ENCODE data around the gene CPNE2.

CPNE2 gene

GRCh38 chr16:57165483-57165882, 73.1 kb downstream of the CPNE2 start:
- DNase-seq (ENCODE audit: low read depth in 1 of 2, low spot score in 1 of 2) = no peak
- in situ Hi-C loops (cut with HindIII; ENCODE audit: low pct_unique_long_range_greater_than_20kb, low sequenced_read_pairs) = no loop called here
- TF ChIP-seq JUND (IDR thresholded peaks at IDR 0.05; ENCODE audit: low read depth) = no peak

GRCh38 chr16:57165938-57166337, 73.6 kb downstream of the CPNE2 start:
- no peak for TF ChIP-seq JUND (IDR thresholded peaks at IDR 0.05; ENCODE audit: low read depth)
- DNase-seq (ENCODE audit: low read depth in 1 of 2, low spot score in 1 of 2) = no peak
- in situ Hi-C loops (cut with HindIII; ENCODE audit: low pct_unique_long_range_greater_than_20kb, low sequenced_read_pairs) = no loop called here

GRCh38 chr16:57166451-57166850, 74.1 kb downstream of the CPNE2 start:
- in situ Hi-C loops (cut with HindIII; ENCODE audit: low pct_unique_long_range_greater_than_20kb, low sequenced_read_pairs) = no loop called here
- no peak for DNase-seq (ENCODE audit: low read depth in 1 of 2, low spot score in 1 of 2)
- TF ChIP-seq JUND (IDR thresholded peaks at IDR 0.05; ENCODE audit: low read depth) = no peak

GRCh38 chr16:57166951-57167350, 74.6 kb downstream of the CPNE2 start:
- TF ChIP-seq JUND (IDR thresholded peaks at IDR 0.05; ENCODE audit: low read depth) = no peak
- in situ Hi-C loops (cut with HindIII; ENCODE audit: low pct_unique_long_range_greater_than_20kb, low sequenced_read_pairs) = no loop called here
- no peak for DNase-seq (ENCODE audit: low read depth in 1 of 2, low spot score in 1 of 2)

DNA sequence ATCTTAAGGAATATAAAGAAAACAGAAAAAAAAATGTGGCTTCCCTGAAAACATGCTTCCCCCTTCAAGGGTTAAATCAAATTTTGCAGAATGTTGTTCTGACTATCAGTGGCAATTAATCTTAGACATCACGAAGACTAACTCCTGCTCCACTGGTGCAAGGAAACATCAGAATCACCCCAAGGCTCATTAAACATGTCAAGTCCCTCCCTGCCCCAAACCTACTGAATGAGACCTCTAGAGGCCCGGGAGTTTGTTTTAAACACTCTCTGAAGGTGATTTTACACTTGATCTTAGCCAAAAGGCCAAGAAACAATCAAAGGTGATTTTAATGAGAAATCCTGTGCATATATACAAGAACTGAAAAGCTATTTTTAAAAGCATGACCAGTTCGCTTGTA, 75.2 kb downstream of the CPNE2 start:
- in situ Hi-C loops (cut with HindIII; ENCODE audit: low pct_unique_long_range_greater_than_20kb, low sequenced_read_pairs) = no loop called here
- no peak for TF ChIP-seq JUND (IDR thresholded peaks at IDR 0.05; ENCODE audit: low read depth)
- DNase-seq (ENCODE audit: low read depth in 1 of 2, low spot score in 1 of 2) = no peak

- in situ Hi-C loops (cut with HindIII; ENCODE audit: low pct_unique_long_range_greater_than_20kb, low sequenced_read_pairs) = no loop called here
- no peak for TF ChIP-seq JUND (IDR thresholded peaks at IDR 0.05; ENCODE audit: low read depth)
- peak; percentile 41 to 64 for DNase-seq (ENCODE audit: low read depth in 1 of 2, low spot score in 1 of 2)
Observed at GRCh38 chr16:57167953-57168352, 75.6 kb downstream of the CPNE2 start.

GRCh38 chr16:57169327-57169726, 76.9 kb downstream of the CPNE2 start:
- in situ Hi-C loops (cut with HindIII; ENCODE audit: low pct_unique_long_range_greater_than_20kb, low sequenced_read_pairs) = no loop called here
- no peak for DNase-seq (ENCODE audit: low read depth in 1 of 2, low spot score in 1 of 2)
- TF ChIP-seq JUND (IDR thresholded peaks at IDR 0.05; ENCODE audit: low read depth) = no peak

GRCh38 chr16:57172721-57173290, 80.4 kb downstream of the CPNE2 start:
- DNase-seq (ENCODE audit: low read depth in 1 of 2, low spot score in 1 of 2) = no peak
- no peak for TF ChIP-seq JUND (IDR thresholded peaks at IDR 0.05; ENCODE audit: low read depth)
- in situ Hi-C loops (cut with HindIII; ENCODE audit: low pct_unique_long_range_greater_than_20kb, low sequenced_read_pairs) = no loop called here

GRCh38 chr16:57175896-57176295, 83.5 kb downstream of the CPNE2 start:
- TF ChIP-seq JUND (IDR thresholded peaks at IDR 0.05; ENCODE audit: low read depth) = no peak
- DNase-seq (ENCODE audit: low read depth in 1 of 2, low spot score in 1 of 2) = no peak
- in situ Hi-C loops (cut with HindIII; ENCODE audit: low pct_unique_long_range_greater_than_20kb, low sequenced_read_pairs) = no loop called here

DNA sequence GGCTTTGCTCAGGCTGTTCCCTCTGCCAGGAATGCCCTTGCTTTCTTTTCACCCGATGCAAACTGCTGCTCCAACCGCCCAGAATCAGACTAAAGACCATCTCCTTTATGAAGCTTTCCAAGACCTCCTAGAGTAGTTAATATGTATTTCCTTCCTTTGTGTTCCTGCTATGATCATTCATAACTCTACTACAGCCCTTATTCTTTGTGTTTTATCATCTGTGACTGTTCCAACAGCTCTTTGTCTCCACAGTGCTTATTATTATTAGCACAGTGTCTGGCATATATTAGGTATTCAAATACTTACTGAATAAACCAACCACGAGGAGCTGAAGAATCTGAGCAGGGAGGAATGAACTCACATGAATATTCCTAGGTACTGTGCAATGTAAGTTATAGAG, 85.8 kb downstream of the CPNE2 start:
- in situ Hi-C loops (cut with HindIII; ENCODE audit: low pct_unique_long_range_greater_than_20kb, low sequenced_read_pairs) = no loop called here
- TF ChIP-seq JUND (IDR thresholded peaks at IDR 0.05; ENCODE audit: low read depth) = no peak
- no peak for DNase-seq (ENCODE audit: low read depth in 1 of 2, low spot score in 1 of 2)

DNA sequence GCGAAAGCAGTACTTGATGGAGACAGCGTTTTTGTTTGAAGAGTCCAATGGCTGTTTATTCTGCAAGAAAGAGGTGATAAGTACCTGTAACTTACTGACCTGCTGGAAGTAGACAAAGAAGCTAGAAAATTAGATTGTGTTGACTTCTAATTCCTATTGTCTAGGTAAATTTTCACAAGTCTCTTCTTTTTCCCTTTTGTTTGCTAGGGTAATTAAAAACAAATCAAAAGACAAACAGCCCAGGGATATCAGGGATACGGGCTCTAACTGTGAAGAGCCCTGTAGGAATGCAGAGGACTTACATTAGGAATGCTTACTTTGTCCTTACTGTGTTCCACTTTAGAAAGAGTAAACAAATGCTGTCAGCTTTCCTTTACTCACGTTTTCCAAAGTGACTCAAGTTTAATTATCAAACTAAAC, 86.4 kb downstream of the CPNE2 start:
- peak in 1 of 2 experiments; percentile 43 for DNase-seq (ENCODE audit: low read depth in 1 of 2, low spot score in 1 of 2)
- in situ Hi-C loops (cut with HindIII; ENCODE audit: low pct_unique_long_range_greater_than_20kb, low sequenced_read_pairs) = no loop called here
- no peak for TF ChIP-seq JUND (IDR thresholded peaks at IDR 0.05; ENCODE audit: low read depth)

DNA sequence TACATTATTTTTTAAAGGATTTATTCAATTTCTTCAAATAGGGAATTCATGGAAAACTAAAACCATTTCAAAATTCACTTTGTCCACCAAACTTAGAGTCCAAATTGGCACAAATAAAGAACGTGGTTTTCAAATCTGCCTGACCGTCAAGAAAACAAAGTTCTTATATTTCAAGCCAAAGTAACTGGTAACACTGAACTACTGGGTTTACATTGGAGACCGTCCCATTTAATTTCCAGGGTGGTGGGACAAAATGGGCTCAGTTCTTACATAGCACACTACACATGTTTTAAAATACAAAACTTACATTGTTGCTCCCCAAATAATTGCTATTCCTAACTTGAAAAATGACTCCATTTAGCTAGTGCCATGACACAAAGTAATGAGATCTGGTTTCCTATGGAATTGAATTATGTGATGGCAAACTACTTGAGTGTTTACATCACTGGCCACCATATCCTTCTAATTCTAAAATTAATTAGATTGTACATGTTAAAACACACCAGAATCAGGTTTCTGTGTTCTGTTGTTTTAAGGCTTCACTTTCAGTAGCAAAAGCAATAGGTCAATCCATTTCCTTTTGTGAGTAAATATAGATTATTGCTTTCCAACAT, 86.9 kb downstream of the CPNE2 start:
- DNase-seq (ENCODE audit: low read depth in 1 of 2, low spot score in 1 of 2) = no peak
- in situ Hi-C loops (cut with HindIII; ENCODE audit: low pct_unique_long_range_greater_than_20kb, low sequenced_read_pairs) = no loop called here
- no peak for TF ChIP-seq JUND (IDR thresholded peaks at IDR 0.05; ENCODE audit: low read depth)

GRCh38 chr16:57184113-57184512, 91.7 kb downstream of the CPNE2 start:
- no peak for TF ChIP-seq JUND (IDR thresholded peaks at IDR 0.05; ENCODE audit: low read depth)
- no peak for DNase-seq (ENCODE audit: low read depth in 1 of 2, low spot score in 1 of 2)
- in situ Hi-C loops (cut with HindIII; ENCODE audit: low pct_unique_long_range_greater_than_20kb, low sequenced_read_pairs) = no loop called here
